Activated gamma-delta T cell treated with Interleukin-2 at 50 U/mL for 16 hours (primary cell): ENCODE results near the gene NAPB.

Source experiments
- DNase-seq: peaks from one replicate; pipeline ENCODE4 v3.0.0-alpha.2; 2020

Gene NAPB

DNA sequence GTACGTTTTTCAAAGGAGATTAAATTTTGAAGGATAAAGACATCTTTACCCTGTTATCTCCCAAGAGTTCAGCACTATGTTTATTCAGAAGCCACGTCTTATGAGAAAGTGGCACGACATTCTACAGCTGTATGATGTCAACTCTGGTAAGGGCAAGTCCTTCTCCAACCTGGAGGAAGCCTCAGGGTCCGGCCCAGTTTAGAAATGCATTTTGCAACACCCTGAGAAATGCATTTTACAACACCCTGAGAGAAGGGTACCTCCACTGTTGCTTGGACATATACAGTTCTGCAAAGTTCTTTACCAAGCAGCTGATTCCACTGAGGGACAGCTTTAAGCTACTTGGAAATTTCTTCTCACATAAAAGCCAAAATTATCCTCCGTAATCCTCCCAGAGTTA is 17.5 kb downstream of the NAPB start:
- no peak for DNase-seq

DNA sequence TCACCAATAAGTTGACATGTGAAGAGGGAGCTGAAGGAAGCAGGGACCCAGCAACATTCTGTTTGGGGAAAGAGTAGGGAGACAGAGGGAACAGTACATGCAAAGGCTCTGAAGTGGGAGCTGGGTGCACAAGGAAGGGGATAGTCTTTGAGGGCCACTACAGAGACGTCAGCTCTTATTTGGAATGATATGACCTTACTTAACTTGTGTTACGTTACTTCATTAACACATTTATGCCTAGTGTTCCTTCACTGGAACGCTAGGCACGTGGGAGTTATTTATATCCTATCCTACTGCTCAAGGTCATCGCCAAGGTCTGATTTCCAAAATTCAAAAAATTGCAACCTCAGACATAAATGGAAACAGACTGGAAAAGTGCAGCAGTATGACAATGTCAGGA is 20.2 kb downstream of the NAPB start:
- DNase-seq: no peak

- no peak for DNase-seq
Measured at GRCh38 chr20:23399568-23400241, 21.6 kb downstream of the NAPB start.

DNA sequence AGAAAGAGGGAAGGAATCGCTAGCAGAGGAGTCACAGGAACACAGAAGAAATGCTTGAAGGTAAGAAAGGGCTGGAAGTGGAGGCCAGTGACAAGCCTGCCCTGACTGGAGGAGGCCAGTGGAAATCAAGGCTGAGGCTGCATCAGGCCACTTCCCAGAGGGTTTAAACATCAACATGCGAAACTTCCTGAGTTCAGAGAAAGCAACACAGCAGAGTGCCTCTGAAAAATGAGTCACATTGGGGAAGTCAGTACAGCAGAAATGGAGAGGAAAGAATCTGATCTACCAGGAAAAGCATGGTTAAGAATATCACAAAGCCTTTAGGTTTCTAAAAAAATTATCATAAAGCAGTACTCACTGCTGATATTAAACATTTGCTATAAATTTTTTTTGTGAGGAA is 23.3 kb downstream of the NAPB start:
- DNase-seq: no peak

DNA sequence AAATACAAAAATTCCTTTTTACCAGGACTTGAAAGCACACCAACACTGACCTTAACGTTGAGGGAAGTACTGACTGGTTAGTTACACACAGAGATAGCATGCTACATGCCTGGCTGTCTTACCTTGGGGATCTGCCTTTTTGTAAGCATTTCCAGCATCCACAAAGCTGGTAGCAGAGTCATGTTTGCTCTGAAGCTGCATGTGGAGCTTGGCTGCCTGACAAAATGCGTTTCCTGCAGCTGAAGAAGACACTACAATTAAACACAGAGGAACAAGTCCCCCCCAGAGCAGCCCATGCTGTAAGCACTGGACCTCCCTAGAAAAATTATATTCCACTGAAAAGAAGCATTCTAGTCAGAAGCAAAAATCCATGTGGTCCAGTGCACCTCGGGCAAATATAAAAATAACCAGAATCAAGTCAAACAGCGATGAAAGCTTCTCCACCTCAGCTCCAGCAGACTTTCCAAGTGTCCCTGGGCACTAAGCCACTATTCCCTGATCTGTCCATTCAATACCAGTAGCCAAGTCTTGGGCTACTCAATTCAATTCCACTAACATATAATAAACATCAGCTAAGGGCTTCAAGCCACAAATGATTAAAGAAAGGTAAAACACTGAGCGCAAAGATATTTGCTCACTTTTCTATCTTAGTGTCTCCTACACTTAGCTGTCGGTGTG is 24.2 kb downstream of the NAPB start:
- no peak for DNase-seq

DNA sequence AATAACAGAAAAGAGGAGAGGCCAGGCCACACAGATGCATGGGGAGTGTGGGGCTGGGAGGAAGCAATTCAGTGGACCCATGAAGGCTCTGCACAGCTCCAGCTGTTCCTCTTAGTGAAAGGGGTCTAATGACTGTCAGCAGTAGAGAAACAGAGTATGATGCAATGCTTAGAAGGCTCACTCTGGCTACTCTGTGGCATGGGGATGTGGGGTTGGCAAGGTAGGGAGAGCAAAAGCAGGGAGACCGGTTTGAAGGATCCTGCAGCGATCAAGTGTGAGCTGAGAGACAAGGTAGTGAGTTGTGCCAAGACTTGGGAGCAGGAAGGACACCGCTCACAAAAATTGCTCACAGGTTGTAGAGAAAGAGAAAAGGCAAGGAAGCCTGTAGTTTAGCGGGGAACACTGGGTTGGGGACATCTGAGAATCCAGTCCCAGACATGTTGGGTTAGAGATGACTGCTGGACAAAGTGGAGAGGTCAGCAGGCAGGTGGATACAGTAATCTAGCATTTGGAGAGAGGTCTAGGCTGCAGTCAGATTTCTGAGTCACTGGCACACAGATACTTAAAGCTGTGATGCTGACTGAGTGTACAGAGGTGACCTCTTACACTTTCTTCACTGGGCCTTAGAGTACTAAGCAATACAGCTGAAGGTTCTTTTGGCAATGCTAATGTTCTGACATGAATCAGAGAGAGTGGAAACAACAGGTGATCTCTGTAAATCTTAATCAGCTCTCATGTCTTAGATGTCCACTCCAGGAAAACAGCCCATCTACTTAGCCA is 27.1 kb downstream of the NAPB start:
- no peak for DNase-seq

DNA sequence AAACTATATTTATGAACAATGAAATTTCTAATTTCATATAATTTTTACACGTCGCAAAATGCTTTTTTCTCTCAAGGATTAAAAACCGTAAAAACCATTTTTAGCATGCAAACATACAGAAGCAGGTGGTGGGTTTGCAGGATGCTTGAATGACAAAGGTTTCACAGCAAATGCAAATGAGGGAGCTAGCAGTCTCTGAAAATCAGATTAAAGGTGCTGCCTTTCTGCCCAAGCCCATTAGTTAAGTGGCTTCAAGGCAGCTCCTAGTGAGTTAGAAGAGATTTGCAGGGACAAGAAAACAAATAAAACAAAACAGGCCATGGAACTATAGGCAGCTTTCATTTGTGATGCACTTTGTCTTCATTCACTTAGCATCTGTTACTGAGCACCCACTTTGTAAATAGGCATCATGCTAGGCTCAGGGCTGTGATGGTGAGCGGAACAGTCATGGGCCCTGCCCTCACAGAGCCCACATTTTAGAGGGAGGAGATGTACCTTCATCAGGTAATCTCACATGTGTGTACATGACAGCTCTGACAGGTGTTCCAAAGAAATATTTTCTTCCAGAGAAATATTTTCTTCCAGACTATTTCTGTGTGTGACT is 29.5 kb downstream of the NAPB start:
- DNase-seq: no peak

- no peak for DNase-seq
Measured at GRCh38 chr20:23390091-23390774, 31.1 kb downstream of the NAPB start.

DNA sequence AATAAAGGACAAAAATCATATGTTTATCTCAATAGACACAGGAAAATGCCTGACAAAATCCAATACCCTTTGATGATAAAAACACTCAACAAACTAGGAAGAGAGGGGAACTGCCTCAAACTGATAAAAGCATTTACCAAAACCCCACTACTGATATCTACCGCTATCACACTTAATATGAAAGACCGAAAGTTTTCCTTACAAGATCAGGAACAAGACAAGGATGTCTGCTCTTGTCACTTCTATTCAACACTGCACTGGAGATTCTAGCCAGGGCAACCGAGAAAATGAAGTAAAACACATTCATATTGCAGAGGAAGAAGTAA is 34.2 kb downstream of the NAPB start:
- DNase-seq: no peak

DNA sequence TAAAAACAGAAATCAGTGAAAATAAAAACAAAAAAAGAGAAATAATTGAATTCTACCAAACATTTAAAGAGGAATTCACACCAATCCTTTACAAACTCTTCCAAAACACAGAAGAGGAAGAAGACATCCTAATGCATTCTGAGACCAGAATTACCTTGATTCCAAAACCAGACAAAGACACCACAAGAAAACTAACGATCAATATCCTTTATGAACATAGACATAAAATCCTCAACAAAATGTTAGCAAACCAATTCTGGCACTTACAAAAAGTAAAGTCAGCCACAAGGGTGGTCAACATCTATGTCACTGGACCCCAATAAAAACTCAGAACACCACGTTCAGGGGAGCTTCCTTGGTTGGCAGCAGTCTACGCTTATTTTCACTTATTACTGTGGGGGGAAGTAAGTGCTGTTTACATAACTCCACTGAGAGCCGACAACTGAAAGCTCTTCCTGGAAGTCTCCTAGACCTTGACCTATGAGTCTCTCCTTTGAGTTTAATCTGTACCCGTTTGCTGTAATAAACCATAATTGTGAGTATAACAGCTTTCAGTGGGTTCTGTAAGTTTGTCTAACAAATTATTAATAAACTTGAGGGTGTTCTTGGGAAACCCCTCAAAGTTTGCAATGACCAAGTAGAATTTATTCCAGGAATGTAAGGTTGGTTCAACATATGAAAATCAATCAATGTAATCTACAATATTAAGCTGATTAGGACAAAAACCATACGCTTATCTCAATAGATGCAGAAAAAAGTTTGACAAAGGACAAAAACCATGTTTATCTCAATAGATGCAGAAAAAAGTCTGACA is 34.8 kb downstream of the NAPB start:
- DNase-seq: no peak

DNA sequence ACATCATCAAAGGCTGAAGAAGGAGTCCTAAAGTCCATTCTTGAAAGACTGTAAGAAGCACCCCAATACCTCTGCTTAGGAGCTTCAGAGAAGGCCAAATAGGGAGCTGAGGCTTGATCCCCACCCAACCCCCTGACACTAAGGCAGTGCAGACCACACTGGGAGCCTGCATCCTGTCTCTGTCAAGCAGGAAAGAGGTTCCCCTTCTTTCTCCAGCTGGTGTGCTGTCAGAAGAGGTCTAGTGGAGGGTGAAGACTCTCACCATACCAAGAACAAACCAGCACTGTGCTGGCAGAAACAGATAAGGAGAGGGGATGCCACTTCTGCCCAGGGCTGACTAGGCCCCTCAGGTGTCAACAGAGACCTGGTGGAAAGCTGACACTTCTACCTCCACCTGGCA is 39.4 kb downstream of the NAPB start:
- DNase-seq: no peak

GRCh38 chr20:23379772-23380171 is 41.5 kb downstream of the NAPB start:
- no peak for DNase-seq

GRCh38 chr20:23375827-23376226 is 45.5 kb downstream of the NAPB start:
- DNase-seq: no peak

- no peak for DNase-seq
Measured at GRCh38 chr20:23374441-23374840, 46.8 kb downstream of the NAPB start.

DNA sequence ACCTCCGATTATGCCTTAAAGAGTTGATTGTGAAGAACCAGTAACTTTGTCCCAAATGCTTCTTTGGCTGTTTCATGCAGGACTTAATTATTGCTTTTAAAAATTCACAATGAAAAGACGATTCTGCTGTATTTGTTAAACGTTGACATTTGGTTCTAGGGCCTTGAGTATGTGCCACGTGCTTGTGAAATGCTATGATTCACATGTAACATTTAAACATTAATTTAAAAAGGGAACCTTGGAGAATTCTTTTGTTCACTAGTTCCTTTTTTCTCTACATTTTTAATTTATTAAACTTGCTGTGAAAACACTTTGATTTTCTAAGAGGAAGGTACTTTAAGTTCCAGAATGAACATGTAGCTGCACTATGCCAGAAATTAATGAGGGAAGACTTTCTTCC is 49.8 kb downstream of the NAPB start:
- no peak for DNase-seq

- DNase-seq: no peak
Measured at GRCh38 chr20:23370873-23371272, 50.4 kb downstream of the NAPB start.

DNA sequence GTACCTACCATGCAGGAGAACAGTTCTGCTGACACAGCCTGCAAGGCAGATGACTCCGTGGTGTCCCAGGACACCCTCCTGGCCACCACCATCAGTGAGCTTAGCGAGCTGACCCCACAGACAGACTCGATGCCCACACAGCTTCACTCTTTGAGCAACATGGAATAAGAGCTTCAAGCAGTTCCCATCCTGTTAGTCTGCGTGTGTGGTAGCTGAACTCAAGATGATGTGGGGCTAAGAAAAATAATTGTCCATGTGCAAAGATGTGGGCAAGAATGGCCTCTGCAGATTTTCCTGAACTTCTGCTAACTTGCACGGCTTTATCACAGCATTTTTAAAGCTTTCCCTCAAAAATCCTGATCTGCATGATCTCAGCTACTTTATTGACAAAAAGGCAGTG is 51.0 kb downstream of the NAPB start:
- DNase-seq: no peak

DNA sequence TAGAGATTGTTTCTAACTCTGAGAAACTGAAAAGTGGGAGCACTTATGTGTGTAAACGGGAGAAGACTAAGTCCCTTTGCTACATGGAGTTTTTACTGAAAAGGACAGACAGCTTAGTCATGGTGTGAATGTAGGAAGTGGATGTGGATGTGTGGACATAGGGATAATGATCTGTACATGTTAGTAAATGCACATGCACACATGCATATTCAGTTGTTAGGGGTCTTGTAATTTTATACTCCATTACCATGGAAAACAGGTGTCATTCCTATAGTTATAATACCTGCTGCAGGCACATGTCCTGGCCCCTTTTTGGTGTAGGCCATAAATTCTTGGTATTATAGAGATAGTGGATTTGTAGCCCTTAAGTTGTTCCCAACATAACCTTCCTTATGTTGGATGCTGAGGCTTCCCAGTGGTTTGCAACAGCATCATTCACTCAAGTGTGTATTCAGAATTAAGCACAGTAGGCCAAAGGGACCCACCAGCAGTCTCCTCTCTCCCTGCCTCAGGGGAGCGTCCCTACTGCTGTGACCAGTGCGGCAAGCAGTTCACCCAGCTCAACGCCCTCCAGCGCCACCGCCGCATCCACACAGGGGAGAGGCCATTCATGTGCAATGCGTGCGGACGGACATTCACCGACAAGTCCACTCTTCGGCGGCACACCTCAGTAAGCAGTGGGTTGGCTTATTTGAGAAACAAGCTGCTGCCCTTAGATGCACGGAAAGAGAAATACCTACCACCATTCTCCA is 52.0 kb downstream of the NAPB start:
- DNase-seq: no peak

DNA sequence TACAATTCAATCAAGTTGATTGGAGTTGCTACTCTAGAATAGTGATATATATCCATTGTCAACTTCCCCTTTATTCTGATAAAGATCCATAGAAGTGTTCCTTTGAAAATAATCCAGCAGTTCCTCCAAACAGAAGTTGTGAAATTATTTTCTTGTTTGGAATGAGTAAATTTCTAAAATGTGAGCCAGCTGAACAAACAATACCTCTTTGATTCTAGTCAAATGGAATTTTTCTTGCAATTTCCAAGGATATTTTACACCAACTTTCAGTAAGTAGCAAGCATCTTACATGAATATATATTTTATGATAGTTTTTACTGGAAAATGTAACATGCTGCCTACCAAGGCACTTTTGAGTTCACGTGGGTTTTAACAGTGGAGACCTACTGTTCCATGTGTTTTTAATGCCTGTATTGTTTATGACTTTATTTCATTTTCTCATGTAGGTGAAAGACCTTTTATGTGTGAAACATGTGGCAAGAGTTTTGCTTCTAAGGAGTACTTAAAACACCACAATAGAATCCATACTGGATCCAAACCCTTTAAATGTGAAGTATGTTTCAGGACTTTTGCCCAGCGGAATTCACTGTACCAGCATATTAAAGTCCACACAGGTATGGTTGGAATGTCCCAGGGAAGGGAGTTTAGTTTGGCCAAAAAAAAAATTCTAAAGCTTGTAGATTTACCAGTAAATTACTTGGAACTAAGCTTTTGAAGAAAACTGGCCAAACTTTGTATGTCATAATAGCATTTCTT is 52.8 kb downstream of the NAPB start:
- no peak for DNase-seq

GRCh38 chr20:23367770-23368169 is 53.5 kb downstream of the NAPB start:
- DNase-seq: no peak

- no peak for DNase-seq
Measured at GRCh38 chr20:23366384-23366783, 54.9 kb downstream of the NAPB start.
